HCEC 1CT (cell line): Measurements from ENCODE around the gene GMCL2.
A peak's percentile ranks its signal among the peaks of the same experiment; 100 is the strongest.
"Not testable (repeated sequence)": the region's sequence is repeated elsewhere in the genome, so short reads cannot be mapped to it uniquely, and the experiment has no call there.

Experiments
- DNase-seq: peaks from one replicate; pipeline ENCODE4 v3.0.0-alpha.2; 2017

The GMCL2 gene, protein sequence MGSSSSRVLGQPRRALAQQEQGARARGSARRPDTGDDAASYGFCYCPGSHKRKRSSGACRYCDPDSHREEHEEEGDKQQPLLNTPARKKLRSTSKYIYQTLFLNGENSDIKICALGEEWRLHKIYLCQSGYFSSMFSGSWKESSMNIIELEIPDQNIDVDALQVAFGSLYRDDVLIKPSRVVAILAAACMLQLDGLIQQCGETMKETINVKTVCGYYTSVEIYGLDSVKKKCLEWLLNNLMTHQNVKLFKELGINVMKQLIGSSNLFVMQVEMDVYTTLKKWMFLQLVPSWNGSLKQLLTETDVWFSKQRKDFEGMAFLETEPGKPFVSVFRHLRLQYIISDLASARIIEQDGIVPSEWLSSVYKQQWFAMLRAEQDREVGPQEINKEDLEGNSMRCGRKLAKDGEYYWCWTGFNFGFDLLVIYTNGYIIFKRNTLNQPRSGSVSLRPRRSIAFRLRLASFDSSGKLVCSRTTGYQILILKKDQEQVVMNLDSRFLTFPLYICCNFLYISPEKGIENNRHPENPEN

DNA sequence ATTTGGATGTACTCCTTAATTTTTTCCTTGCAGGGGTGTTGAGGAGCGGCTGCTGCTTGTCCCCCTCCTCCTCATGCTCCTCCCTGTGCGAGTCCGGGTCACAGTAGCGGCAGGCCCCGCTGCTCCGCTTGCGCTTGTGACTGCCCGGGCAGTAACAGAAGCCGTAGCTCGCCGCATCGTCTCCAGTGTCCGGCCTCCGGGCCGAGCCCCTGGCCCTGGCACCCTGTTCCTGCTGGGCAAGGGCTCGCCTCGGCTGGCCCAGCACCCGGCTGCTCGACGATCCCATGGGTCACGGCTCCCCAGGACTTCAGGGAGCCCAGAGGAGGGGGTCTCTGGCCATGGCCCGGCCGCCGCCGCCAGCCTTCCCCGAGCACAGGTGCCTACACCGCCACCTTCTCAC, at the start of gene GMCL2:
GMCL2 (minus strand) TSS at position 358 of the 400 bp plus-strand sequence; CDS start at position 286, 72 bp downstream.
- no peak for DNase-seq

DNA sequence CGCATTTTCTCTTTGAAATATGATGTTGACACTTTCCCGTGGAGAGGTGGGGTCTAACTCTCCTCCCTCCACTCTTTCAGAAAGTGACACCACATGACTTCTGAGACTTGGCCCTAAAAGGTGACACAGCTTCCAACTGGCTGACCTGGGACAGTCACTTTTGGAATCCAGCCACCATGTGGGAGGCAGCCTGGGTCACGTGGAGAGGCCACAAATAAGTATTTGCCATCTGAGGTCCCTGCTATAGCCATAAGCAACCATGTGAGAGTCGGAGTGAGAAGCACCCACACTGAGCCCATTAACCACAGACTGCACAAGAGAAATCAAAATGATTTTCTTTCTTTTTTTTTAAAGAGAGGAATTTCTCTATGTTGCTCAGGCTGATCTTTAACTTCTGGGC, 49.5 kb upstream of the GMCL2 start:
- DNase-seq = no peak

DNA sequence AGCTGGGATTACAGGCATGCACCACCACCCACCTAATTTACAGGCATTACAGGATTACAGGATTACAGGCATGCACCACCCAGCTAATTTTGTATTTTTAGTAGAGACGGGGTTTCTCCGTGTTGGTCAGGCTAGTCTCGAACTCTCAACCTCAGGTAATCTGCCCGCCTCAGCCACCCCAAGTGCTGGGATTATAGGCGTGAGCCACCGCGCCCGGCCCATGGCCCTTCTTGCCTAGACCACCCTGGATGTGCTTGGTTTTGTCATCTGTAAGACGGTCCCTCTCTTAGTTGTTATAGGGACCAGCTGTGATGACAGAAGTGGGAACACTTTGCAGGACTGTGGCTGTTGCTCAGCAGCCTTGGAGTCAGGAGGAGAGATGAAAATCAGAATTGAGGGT, 49.0 kb upstream of the GMCL2 start:
- DNase-seq = no peak

DNA sequence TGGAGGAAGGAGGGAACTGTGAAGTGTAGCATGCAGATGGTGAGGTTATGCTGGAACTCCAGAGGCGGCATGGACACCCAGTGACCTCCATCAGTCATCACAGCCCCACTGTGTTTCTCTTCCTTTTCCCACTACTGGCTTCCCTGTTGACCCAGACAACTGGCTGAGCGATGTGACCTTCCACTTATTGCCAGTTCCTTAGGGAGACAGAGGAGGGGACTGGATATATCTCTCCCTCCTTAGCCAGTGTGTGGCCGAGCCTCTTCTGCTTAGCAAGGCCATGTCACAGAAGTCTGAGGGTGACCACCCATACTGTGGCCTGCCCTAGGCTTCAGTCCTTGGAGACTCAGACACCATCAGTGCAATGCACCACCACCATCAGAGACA, 48.4 kb upstream of the GMCL2 start:
- DNase-seq = no peak

DNA sequence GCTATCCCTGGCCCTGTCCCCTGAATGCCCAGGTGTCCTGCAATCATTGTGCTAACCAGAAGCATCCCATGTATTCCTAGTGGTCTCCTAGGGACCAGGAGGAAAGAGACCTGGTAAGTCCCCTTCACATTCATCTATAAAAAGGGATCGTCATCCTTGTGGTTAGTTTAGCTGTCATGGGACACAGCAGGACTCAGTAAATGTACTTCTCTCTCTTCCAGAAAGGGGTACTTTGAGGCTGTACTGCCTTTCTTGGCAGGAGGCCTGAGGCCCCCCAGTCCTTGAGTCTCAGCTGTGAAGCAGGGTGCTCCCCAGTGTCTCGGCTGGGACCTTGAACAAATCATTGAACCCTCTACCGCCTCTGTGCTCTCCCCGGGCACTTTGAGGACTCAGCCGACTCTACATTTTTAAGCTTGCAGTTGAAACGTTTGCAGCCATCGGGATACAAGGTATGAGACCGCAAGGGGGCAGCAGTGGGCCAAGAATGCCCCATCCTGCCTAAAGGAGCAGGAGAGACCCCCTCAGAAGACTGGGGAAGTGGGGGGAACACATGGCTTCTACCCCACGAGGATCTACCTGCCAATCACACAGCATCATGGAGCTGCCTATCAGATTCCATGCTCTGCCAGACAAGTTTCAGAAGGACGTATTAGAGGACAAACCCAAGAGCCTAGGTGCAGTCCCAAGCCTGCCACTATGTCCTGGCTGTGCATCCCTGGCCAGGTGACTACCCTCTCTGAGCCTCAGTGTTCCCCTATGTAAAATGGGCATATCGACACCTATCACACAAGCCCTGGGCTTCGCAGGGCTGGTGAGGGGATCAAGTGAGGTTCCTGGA, 47.8 kb upstream of the GMCL2 start:
- DNase-seq = peak; percentile 39

DNA sequence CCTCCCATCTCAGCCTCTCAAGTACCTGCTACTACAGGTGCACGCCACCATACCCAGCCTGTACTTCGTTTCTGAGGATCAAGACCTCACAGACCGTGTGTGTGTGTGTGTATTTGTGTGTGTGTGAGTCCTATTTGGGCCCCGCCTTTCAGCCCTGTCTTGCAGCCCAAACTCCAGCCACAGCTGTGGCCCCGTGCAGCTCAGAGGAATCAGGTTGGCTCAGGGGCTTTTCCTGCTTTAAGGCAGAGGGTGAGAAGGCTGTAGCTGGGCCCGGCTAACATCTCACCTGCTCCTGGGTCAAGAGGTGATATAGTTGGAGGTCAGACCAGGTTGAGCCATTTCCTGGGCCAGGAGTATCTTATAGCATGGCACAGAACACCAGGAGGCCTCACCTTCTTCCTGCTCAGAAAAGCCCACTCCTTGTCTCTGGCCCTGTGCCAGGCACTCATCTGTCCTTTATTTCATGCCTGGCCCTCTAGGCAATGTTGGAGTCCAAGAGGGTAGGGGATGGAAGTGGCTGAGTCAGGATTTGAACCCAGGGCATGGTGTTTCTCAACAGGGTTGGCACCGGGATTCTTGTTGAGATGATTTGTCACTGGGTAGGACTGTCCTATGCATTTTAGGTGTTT, 47.1 kb upstream of the GMCL2 start:
- DNase-seq = no peak

DNA sequence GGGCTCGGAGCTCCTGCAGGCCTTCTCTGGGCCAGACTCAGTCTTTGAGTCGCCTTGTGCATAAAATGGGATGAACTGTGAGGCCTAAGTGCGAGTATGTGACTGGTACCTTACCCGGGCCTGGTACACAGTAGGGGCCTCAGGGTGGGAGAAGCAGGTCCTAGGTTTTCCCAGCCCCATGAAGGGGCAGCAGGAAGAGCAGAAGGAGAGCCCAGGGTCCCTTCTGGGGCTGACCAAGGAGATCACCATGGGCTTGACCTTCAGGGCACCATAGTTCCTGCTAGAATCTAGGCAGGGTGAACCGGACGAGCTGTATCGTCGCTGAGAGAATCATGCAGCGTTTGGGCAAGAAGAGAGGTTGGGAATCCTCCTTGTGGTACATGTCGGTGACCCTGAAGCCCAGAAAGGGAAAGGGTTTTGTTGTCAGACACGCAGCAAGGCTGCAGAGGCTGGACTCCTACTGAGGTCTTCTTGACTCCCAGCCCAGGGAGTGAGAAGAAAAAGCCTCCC, 45.8 kb upstream of the GMCL2 start:
- no peak for DNase-seq

DNA sequence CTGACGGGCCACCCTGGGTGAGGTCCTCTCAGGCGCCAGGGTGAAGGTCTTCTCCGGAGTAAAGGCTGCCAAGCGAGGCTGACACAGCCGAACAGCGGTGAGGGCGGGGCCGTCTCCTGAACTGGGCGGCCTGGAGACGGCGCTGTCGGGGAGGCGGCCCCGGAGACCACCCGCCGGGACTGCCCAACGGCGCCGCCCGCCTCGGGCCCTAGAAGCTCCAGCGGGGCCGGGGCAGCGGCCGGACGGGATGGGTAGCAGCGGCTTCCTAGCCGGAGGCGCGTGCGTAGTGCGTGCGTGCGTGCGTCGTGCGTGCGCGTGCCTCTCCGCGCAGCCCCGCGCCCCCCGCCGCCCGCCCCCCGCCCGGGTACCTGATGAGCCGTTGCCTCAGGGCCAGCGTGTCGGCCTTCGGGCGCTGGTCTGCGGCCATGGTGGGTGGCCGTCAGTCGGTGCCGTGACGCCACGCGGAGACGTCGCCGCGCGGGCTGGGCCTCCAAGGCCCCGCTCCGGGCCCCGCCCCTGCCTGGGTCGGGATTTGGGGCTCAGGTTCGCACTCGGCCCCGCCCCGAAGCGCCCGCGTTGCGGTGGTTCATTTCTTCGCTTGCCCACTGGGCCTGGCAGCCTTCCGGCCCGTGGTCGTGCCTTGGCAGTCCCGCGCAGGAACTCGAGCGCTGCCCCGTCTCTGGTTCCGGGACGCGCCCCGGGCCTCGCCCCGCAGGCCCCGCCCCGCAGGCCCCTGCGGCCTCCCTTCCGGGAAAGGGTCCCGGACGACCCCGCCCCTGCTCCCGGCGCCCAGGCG, 45.2 kb upstream of the GMCL2 start, which contains the start of gene PHYKPL:
PHYKPL (minus strand) TSS at position 679 of the 796 bp plus-strand sequence; CDS start at position 427, 252 bp downstream.
- DNase-seq = peak; percentile 61

DNA sequence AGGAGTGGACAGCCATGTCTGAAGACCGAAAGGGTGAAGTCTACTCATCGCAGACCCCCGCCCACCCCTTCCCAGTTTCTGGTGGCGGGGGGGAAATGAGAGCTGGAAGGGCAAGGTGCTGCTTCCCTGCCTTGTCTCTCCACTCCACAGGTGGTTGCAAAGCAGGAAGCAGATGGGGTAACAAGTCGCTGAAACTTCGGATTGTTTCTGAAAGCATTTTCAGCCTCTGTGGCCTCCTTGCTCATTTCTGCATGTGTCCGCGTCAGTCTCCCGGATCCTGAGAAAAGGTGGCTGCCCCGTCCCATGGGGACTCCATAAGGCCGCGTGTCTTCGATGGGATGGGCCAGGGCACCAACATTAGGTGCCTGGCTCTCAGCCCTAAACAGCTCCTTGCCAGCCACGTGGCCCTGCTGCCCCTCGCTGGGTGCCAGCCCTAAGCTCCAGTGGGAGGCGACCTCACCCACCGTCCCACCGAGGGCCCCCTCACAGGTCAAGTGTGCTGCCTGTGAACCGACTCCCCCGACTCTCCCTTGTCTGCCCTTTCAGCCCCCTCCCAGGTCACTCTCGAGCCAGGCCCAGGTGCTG, 44.5 kb upstream of the GMCL2 start:
- no peak for DNase-seq

DNA sequence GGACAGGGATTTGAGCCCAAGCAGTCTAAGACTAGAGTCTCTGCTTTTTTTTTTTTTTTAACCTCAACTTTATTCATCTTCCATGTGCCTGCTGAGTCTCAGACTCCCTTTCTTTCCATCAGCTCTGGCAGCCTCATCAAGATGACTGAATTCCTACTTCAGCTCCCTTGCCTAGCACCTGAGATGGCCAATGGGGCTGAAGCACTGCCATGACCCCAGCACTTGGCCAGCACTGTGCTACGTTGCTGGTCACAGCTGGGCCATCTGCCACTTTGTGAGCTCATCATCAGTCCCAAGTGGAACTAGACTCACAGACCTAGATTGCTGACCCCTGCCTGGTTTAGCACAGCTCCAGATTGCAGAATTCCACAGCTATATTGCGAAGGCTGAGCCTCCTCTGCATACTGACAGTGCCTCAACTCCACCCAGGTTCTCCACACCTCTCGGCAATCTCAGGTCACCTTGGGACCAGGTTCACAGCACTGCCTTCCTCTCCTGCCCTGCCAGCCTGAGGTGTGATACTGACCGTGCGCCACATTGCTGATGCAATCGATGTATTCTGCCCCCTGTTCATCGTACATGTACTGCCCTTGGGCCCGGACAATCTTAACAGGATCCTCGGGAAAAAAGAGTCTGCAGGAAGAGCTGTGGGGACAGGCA, 43.8 kb upstream of the GMCL2 start:
- no peak for DNase-seq

DNA sequence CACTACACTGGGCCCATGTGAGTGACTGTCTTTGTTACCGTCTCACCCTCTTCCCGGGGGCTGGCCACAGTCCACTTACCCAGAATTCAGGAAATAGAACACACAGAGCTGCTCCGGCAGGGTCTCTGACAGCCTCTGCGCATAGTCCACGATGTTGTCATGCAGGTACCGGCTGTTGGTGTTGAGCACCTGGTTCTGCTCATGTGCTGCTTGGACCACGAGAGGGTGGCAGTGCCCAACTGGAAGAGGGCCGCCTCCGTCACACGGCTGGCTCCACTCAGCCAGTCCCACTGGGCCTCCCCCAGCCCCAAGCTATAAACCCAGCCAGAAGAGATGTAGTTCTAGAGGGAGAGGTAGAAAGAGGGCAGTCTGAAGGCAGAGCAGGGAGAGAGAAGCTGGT, 42.7 kb upstream of the GMCL2 start:
- DNase-seq = no peak

DNA sequence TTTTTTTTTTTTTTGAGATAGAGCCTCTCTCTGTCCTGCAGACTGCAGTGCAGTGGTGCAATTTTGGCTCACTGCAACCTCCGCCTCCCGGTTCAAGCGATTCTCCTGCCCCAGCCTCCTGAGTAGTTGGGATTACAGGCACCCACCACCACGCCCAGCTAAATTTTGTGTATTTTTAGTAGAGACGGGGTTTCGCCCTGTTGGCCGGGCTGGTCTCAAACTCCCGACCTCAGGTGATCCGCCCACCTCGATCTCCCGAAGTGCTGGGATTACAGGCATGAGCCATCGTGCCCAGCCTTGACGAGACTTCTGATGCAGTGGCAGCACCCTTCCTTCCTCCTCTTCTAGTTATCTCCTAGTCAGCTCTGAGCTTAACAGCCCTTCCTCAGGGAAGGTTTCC, 41.9 kb upstream of the GMCL2 start:
- not testable (repeated sequence) for DNase-seq

DNA sequence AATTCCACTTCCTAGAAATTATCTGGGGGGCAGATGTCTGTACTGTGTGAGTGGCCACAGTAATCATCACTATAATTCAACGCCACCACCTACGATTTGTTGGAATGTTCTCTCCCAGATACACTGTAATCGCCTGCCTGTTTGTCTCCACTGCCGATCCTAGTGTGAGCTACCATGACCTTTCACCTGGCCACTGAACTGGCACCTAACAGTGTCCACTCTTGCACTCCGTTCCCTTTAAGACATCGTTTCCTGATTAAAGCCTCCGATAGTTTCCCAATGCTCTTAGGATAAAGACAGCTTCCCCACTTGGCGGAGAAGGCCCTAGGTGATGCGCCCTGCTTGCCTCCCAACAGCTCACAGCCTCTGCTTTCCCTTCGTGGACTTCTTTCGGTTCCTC, 41.4 kb upstream of the GMCL2 start:
- DNase-seq = no peak

DNA sequence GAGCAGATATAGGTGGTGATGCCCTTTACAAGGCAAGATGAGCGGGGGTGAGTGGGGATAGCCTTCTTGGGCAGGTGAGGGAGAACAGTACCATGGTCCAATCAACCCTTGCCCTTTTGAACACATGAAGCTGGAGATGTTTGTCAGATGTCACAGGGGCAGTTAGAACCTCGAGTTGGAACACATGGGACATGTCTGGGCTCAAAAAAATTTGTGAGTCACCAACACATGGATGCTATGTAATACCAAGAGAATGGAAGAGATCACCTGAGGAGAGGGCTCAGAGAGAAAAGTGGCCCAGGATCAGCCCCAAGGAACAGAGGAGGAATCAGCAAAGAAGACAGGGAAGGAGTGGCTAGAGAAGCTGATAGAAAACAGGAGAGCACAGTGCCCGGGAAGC, 40.8 kb upstream of the GMCL2 start:
- DNase-seq = no peak

DNA sequence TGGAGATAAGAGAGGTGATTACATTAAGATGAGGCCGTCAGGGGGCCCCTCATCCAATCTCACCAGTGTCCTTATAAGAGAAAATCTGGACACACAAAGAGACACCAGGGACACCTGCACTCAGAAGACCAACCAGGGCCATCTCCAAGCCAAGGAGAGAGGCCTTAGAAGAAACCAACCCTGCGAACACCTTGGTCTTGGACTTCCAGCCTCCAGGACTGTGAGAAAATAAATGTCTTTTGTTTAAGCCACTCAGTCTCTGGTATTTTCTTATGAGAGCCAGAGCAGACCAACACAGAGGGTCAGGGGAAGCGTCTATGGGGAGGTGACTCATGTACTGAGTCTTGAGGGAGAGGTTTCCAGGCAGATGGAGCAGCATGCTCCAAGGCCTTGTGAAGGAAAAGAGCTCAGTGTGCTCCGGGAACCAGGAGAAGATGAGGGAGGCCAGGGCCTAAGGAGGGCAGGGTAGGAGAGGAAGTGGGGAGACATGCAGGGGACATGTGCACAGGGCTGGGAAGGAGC, 40.0 kb upstream of the GMCL2 start:
- peak; percentile 44 for DNase-seq

DNA sequence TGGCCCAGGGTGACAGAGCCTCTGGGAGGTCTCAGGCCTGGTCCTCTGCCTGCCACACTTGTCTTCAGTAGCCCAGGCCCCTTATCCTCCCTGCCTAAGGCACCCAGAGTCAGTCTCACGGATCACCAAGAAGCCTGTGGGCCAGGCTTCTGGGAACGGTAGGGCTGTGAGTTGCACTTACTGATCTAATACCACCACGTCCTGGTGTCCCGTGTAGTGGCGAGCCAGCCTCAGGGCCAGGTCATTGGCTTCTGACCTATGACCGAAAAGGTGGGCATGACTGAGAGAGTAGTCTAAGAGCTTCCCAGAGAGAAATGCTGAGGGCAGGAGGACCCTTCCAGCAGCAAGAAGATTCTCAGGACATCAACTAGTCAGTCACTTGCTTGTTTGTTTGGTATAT, 38.0 kb upstream of the GMCL2 start:
- no peak for DNase-seq

DNA sequence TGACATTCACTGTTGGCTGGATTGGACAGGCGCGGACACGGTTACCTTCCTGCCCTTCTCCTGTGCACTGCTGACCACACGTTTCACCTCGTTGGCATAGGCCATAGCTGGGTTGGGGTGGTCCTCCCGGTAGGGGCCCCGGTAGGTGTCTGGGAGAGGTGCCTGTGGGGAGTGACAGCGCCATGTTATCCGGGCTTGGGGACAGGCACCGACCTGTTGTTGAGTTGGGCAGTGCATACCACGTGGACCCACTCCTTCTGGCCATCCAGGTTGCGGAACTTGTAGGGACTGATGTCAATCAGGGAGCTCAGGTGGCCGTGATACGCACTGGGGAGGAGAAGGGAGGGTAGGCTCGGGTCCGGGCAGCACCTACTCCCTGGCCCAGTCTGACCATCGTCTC, 37.2 kb upstream of the GMCL2 start:
- no peak for DNase-seq

DNA sequence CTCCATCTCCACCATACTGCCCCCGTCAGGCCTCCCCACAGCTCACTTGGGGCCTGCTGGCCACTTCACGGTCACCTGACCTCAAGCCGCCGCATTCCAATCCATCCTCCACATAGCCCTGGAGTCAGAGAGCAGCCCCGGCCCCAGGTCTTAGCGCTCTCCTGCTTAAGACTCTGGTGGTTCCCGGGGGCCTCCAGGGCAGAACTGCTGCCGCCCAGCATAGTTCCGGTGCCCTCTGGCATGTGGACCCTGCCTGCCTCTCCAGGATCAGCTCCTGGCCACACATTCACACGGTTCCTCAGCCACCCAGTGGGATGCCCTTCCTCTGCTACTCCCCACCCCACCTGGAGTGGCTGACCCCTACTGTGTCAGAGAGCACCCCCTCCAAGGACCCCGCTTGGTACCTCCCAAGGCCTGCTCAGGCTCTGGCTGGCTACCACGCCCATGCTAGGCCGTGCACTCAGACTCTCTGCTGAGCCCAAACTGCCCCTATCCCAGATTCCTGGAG, 36.7 kb upstream of the GMCL2 start:
- no peak for DNase-seq

DNA sequence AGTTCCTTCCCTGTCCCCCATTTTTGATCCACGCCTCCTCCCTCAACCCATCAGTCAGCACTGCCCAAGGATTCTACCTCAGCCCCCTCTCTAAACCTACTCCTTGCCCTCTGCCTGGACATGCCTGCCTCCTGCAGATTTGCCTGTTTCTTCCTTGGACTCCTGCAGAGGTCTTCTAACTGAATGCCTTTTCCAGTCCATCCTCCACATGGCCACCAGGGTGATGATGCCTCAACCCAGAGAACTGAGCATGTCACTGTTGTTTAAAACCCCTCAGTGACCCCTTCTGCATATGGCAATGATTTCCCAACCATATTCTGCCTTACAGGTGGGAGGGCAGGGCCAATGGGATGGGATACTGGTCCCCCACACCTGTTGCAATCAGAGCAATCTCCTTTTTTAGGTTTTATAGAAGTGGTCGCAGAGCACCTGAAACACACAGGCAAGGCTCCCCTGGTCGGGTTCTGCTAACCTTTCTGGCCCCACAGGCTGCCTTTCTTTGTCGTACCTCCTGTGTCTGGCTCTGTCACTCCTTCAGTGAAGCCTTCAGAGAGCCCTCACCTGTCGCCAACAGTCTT, 36.1 kb upstream of the GMCL2 start:
- DNase-seq = no peak

DNA sequence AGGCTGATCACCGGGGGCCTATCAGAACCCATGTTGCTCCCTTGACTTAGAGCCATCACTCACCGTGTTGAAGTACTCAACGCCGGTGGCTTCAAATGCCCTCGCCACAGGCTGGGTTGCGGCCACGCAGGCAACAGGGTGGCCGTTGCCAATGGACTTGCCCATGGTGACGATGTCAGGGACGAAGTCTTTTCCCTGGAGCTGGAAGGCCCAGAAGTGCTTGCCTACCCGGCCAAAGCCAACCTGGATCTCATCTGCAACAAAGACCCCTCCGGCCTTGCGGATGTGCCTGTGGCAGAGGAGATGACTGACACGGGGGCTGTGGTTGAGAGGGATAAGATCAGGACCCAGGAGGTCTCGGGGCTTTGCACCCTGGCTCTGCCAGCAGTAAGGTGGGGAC, 35.1 kb upstream of the GMCL2 start:
- DNase-seq = no peak
